GM19023 (cell line): ENCODE data around the gene CBFA2T2.

Experiments
- ATAC-seq: cut with Tn5 transposase; IDR thresholded peaks from one replicate; pipeline ENCODE4 v1.9.1; 2021; ENCODE audit warnings: mild to moderate bottlenecking, moderate library complexity; ENCODE audit not compliant: unreplicated experiment

CBFA2T2 gene

DNA sequence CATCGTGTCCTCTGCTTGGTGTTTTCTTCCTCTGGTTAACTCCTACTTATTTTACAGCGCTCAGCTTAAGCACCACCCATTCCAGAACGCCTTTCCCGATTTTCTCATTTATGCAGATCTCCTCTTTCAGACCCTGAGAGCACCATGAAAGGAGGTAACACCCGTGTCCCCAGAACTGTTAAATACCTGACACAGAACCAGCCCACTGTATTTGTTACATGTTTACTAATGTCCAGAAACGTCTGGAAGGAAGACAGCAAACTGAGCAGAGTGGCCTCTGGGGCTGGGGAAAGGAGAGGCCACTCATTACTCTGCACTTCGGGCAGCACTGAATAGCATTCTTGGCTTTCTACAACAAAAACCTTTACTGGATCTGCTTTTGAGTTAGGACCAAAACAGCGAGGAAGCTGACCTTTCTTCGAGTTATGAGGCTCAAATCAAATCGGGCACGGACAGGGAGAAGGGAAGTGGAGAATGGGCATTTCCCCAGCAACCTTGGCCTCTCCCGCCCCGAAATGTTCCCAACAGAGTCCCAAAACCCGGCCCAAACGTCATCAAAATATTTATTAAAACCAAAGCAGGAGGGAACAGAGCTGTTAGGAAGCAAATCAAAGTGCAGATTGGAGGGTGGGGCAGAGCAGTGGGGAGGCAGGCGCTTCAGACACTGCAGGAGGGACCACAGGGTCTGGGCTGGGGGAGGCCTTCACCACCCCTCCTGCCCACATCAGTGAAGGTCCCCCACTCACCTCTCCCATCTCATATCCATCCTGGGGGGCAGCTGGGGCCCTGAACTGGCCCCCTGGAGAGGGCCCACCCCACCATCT lies 185.5 kb downstream of the CBFA2T2 start:
- no peak for ATAC-seq

DNA sequence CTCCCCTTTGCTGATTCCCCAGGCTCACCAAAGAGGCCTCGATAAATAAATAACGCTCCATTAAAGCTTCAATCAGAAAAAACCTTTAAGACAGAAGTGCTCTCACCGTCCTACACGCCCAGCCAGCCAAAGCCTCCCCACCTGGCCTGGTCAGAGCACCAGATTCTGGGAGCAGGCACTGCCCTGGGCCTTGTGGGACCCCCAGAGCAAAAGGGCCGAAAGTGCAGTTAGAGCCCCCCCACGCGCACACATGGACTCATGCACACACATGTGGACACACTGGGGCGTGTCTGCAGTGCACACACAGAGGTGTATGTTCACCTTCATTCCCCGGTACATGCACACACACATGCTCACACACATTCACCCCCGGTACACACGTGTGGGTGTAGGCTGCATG lies 186.2 kb downstream of the CBFA2T2 start:
- no peak for ATAC-seq

DNA sequence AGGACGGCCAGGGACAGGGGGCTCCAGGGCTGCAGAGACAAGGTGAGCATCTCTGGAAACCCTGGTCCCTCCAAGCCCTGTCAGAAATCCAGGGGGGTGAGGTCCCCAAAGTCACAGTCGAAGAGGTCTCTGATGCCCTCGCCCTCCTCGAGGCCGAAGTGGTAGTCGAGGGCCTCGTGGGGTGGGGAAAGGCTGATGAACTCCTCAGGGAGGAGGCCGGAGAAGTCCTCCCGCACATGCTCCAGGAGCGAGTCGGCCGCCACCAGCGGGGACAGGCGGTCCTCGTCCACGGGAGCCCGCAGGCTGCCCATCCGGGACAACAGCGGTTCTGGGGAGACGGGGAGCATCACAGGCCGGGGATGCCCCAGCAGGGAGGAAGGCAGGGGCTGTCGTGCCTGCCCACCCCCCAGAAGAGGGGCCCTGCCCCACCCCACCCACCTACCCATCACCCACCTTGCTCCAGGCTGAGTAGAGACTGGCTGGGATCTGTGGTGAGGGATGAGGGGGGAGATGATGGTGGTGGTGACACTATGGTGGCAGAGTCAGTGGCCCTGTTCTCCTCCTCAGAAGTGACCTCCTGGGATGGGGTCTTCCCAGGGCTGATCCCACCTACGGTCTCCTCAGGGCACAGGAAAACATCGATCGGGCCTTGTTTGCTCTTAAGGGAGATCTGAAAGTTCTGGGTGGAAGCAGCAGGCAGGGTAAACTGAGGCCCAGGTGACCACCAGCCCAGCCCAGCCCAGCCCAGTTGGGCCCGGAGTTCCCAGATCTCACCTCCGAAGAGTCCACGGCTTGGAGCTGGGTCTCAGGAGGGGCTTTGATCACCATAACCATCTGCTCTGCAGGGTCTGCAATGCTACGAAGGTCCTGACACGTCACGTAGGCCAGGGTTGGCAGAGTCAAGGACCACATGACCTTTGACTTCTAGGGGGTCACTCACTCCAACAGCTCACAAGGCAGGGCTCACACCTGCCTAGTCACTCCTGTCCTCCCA lies 187.1 kb downstream of the CBFA2T2 start:
- ATAC-seq: no peak

DNA sequence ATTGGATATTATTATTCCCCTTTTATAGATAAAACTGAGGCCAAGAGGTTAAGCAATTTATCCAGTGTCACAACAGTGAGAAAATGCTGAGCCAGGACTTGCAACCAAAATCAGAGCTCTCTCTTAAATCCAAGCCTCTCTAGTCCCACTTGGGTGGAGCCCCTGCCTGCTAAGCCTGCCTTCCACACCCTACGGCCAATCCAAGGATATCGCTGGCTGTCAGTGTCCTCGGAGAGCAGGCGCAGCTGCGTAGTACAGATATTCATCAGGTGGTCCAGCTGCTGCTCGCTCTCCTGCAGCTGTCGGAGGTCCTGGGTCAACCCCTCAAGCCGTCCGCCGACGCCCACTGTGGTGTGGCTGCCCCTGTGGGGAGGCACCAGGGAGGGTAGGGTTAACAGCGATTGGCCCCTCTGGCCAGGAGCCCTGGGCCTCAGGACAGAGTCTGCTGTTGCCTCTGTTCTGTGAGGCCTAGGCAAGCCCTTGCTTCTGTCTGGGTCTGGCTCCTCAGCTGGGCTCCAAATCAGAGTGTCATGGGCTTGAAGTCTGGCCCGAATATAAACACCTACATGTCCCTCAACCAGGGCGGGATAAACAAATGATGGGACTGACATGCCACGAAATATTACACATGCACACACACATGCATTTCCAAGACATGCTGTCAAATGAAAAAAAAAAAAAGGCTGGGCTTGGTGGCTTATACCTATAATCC lies 188.3 kb downstream of the CBFA2T2 start:
- ATAC-seq: no peak

DNA sequence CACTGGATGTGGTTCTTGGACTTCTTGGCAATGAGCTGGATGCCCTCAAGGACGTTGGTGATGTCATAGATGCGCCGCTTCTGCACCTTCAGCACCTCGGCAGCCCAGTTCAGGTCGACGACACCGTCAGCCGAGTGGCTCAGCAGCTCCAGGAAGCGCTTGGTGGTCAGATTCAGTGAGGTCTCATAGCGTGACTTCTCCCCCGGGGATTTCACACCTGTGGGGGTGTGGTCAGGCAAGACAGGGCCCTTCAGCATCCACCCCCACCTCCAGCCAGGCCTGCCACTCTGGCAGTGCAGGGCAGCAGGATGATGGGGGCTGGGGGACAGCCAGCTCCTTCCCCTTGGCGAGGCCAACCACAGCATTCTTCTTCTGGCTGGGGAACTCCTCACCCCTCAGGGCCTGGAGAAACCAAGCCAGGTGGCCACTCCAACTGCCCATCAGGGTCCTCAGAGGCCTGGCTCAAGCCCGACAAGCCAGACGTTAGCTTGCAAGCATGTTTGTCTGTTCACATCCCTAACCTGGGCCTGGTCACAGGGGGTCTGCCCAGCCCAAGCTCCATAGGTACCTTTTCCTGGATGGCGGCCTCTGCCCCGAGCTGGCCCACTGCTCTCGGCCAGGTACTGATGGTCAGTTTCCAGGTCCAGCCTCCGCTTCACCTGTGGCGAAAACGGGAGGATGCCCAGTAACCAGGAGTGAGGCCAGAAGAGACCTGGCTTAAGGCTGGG lies 190.0 kb downstream of the CBFA2T2 start:
- ATAC-seq: peak; percentile 64

DNA sequence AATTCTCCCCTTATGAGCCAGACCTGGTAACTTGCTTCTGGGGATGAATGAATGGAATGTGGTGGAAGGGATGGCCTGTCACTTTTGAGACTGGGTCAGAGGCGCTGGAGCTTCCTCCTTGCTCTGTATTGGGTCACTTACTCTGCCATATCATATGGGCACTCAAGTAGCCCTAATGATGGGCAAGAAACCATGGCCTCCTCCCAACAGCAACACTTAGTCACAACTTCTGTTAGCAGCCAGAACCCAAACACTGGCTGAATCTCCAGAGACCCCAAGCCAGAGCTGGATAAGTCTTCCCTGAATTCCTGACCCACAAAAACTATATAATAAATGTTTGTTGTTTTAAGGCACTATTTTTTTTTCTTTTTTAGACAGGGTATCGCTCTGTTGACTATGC lies 190.8 kb downstream of the CBFA2T2 start:
- ATAC-seq: no peak

DNA sequence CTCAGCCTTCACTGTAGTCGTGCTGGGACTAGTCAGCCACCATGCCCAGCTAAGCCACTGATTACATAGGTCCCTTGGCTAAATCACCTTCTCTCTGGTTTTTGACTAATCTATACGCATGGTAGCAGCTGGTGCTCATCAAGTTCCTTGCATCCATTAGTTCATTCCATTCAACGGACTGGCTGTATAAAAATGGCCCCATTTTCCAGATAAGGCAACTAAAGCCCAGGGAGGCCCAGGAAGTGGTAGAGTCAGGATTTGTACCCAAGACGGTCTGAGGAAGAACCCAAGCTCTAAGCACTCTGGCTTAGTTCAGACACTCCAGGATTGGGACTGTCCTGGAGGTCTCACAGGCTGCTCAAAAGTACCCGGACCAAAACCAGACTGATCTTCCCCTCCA lies 191.4 kb downstream of the CBFA2T2 start:
- no peak for ATAC-seq

DNA sequence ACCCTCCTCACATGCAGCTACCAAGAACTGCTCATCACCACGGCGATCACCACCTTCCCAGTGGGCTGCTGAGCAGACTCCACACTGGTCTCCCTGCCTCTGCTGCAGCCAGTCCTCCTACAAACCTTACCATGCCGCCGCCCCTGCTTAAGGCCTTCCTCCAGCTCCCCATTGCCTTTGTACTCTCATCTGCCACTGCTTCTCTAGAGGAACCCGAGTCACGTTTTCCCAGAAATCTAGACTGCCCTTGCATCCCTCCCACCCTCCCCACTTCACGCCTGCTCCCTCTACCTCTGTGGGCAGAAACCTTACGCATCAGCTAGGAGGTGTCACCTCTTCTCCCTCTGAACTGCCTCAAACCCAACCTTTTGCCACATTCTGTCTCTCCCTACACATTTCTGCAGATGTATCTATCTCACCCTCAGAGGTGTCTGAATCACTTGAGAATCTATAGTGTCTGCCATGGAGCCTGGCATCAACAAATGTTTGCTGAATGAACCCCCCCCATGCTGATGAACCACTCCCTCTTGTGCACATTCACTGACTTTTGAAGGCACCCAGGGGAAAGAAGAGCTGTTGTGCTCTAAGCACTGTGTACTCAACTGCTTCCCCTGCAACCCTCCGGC lies 191.9 kb downstream of the CBFA2T2 start:
- no peak for ATAC-seq

DNA sequence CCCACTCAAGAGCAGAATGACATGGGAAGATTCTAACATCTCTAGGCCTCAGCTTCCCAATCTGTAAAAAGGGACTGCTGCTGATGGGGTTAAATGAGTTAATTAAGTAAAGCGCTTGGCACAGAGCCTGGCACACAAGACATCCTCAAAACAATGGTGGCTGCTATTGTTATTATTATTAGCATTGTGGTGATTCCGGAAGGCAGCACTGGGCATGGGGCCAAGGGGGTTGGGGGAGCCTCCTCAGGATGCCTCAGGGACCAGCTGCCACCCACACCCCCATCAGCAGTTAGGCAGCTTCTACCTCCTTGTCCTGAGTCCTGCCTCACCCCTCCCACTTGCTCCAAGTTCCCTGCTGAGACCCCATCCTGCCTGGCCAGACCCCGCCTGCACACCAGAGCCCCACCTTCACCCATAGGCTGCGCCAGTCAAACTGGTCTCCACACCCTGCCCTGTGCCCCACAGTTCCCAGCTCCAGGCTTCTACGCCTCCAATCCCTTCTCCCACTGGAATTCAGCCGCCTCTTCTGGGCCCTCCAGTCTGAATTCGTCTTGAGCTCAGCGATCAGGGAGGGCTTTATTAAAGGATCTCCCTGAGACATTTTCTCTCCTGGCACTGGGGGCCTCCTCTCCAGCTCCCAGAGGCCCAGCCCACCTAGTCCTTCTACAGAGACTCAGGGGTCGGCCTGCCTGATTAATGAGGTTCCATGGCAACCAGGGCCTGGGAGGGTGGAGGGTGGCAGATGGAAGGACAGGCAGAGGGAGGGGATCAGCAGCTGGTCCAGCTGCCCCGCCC lies 194.8 kb downstream of the CBFA2T2 start:
- ATAC-seq: no peak

DNA sequence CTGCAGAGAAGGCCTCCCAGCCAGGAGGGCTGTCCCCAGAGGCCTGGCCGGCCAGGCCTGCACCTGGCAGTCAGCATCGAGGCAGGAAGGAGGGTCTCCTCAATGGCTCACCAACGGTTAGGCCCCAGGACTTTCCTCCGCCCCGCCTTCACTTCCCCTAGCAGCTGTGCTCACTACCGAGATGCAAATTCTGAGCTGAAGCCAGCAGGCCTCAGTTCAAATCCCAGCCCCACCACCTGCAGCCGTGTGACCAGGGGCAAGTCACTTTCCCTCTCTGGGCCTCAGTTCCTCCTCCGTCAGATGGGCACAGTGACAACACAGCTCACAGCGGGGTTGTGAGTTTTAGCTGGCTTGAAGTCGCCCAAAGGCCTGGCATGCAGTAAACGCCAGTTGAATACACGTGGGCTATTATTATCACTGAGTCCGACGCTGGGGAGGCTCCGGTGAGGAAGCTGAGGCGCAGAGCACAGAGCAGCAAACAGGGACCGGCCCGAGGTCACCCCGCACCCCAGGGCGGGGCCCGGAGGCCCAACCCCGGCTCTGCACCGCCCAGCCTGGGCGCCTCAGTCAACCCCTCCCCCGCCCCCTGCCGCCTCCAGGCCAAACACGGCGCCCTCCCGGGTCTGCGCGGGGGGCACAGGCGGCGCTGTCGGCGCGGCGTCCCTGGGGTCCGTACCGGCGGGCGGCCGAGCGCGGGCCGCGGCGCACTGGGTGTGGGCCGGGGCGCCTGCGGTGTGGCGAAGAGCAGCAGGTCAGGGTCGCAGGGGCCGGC lies 195.6 kb downstream of the CBFA2T2 start:
- peak; percentile 40 for ATAC-seq

DNA sequence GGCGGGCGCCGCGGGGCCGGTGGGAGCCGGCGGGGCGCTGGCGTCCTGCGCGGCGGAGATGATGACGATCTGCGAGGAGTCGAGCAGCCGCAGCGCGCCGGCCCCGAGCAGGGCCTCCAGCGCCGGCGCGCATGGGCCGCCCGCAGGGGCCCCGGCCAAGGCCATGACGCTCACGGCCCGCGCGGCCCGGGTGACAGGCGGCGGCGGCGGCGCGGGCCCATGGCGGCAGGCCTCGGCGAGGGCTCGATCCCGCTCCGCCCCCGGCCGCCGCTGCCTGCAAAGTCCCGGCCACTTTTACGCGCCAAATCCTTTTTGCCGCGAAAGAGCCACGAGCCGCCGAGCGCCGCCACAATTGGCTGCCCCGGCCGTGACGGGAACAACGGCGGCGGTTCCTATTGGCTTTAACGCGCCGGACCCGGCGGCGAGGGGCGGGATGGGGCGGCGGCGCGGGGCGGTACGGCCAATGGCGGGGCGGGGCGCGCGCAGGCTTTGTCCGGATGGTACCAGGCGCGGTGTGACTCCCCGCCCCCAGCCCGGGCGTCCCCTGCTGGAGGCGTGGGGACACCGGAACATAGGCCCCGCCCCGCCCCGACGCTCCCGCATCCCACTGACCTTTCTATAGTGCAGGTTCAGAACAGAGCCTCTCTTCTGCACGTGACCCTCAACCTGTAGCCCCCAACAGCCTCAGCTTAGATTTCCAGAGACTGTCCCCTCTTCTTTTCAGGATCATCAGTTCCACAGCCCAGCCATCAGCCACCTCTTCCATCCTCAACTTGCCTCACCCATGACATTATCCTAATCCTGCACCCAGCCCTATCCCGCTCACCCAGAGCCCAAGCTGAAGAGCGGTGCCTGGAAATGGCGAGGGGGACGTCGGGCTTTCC lies 196.4 kb downstream of the CBFA2T2 start, which contains the start of gene E2F1:
E2F1 (minus strand) TSS at position 286 of the 884 bp plus-strand sequence; CDS start at position 165, 121 bp downstream.
- ATAC-seq: peak; percentile 72

DNA sequence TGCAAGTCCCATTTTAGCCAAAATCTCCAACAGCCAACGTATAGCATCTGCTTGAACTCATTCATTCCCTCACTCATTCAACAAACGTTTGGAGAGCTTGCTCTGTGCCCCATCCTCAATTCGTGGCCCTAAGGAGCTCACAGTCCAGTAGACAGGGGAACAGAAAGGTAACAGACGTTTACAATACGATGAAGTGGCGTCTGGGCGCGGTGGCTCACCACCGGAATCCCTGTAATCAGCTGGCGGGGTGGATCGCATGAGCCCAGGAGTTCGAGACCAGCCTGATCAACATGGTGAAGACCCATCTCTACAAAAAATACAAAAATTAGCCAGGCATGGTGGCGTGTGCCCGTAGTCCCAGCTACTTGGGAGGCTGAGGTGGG lies 197.1 kb downstream of the CBFA2T2 start:
- ATAC-seq: no peak

DNA sequence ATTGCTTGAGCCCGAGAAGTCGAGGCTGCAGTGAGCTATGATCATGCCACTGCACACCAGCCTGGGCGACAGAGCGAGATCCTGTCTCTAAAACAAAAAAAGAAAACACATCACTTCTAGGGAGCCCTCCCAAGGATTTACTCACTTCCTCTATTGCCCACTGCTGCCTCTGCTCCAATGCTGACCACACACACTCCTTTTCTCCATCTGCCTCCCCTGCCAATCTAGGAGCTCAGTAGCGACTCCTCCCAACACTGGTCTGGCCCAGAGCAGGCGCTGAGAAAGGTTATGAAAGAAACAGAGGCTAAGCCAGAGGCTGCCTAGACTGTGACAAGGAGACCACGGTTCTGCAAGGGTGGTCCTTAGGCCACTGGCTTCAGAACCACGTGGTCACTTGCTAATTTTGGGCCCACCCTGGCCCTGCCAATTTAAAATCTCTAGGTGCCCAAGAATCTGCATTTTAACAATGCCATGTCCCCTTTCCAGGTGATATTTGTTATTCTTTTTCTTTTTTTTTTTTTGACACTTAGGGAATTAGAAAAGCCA lies 197.5 kb downstream of the CBFA2T2 start:
- ATAC-seq: no peak

DNA sequence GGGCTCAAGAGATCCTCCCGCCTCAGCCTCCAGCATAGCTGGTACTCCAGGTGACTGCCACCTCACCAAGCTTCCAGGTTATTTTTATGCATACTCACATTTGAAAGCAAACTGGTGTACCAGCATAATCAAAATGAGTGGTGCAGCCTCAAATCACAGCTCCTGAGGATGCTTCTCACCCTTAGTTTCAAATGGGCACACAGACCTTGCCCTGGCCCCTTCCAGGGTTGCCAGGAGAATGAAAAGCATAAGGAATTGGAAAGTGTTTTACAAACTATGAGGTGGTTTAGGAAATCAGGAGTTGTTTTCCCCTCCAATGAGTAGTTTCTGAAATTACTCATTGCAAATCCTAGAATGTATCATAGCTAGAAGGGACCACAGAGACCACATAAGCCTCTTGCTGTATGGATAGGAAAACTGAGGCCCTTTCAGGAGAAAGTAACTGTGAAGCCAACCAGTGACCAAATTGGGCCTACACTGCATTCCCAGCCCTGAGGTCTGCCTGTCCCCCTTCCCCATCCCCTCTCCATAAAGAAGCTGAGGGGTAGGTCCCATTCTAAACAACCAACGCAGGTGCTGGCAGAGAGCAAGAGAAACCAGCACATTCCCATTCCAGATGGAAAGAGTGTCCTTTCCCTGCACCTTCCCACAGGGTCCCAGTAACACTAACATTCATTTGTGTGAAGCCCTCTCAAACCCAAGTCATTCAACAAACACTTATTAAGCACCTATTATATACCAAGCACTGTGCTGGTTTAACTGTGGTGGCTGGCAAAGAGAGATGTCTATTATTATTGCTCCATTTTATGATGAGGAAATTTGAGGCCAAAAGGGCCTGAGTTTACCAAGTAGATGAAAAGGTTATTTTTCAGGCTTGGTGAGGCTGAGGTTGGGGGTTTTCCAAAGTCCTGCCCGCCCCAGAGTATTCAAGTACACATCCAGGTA lies 198.4 kb downstream of the CBFA2T2 start:
- no peak for ATAC-seq

DNA sequence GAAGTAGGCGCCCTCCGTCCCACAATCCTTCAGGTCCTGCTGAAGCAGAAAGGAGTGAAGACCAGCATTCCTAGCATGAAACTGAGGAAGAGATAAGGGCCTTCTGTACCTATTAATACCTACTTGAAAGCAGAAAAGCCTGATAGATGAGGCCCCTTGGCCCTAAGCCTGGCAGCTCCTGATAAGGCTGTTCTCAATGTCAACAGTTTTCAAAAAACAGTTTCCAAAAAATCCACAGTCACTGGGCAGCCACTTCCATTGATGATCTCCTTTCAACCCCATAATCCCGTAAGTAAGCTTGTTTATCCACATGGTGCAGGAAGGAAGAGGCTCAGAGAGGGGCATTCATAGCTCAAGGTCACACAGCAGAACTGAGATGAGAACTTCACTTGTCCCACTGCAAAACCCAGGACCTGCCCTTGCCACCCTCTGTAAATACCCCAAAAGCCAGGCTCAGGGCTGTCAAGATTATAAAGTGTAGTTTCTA lies 199.1 kb downstream of the CBFA2T2 start:
- no peak for ATAC-seq

DNA sequence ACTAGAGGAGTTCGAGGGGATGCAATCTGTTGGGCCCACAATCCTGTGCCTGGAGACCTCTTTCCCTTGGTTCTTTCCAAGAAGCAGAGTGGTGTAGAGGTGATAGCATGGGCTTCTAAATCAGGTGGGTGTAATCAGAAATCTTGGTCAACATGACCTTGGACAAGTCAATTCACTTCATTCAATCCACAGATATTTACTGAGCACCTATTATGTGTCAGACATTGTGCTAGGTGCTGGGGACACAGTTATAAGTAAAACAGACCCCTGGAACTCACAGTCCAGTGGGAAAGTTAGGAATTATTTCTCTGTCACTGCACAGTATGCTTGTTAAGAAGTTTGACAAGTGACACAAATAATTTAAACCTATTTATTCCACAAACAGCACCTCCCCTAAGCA lies 199.6 kb downstream of the CBFA2T2 start:
- no peak for ATAC-seq
